Measurements from ENCODE around the gene PAGE4. TPM values are rescaled to one million over a fixed set of nuclear protein-coding genes. Genes with fewer than 3 reads are reported as not detected.

PAGE4 gene, protein sequence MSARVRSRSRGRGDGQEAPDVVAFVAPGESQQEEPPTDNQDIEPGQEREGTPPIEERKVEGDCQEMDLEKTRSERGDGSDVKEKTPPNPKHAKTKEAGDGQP
- total RNA-seq = not detected in 2 replicates

DNA sequence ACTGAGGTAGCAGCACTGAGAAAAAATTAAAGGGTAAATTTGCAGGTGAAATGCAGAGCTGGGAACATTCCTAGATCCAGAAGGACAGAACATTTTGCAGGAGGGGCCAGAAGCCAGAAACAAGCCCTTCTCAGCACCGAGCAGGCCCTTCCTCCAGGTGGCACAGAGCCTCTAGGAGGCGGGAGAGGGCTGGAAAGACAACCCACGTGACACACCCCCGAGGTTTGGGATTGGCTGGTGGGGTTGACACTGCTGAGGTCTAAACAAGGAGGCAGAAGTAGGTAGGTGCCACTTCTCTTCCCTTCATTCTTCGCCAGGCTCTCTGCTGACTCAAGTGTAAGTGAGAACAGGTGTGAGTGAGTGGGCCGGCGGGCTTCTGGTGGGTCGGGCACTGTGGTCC lies at the start of gene PAGE4:
Gene PAGE4 (plus strand): TSS at position 288 of the 400 bp plus-strand sequence. CDS start 1,126 bp downstream, outside the sequence.
- intact Hi-C loops (cut with micrococcal nuclease) = no loop called here

DNA sequence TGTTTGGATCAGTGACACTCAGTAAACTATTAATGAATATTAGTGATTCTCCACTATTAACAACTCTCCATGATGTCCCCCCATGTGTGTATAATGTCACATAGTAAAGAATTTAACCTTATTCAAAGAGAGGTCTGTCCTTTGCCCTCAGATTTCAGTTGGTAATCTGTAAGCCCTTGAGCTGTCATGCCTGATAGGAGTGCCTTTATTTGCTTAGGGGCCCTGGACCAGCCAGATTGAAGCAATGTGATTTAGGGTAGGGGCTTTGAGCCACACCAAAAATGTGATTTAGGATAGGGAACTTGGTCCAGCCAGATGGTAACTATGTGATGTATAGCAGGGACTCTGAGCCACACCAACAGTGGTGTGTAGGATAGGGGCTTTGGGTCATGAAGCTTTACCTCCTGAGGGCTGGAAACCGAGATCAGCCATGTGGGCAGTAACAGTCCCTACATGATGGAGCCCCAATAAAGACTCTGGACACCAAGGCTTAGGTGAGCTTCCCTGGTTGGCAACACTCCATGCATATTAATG lies 44.3 kb upstream of the PAGE4 start:
- intact Hi-C loops (cut with micrococcal nuclease) = no loop called here

DNA sequence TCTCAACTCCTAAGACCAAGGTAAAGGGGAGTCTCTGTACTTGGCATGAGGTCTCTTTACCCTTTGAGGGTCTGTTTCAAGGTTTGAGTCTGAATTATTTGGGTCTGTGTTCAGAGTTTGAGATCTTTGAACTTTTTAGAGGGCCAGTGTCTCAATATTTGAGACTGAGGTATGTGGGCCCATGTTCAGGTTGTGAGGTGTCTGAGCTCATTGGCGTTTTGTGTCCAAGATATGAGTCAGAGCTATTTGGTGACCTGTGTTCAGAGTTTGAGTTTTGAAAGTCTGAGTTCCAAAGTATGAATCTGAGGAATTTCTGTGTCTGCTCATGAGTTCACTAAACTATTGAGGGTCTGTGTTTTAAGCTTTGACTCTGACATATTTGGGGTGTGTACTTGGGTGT lies 36.7 kb upstream of the PAGE4 start:
- intact Hi-C loops (cut with micrococcal nuclease) = no loop called here

DNA sequence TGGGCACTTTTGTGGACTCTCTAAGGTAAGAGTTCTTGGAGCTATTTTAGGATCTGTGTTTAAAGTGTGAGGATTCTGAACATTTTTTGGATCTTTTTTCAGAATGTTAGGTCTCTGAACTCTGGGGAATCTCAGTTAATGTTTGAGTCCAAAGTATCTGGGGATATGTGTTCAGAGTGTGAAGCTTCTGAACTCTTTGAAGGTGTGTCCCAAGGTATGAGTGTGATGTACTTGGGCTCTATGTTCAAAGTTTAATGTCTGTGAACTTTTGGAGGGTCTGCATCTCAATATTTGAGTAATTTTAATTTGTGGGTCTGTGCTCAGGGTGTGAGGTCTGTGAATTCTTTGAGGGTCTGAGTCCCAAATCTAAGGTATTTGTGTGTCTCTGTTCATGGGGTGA lies 35.4 kb upstream of the PAGE4 start:
- intact Hi-C loops (cut with micrococcal nuclease) = no loop called here

DNA sequence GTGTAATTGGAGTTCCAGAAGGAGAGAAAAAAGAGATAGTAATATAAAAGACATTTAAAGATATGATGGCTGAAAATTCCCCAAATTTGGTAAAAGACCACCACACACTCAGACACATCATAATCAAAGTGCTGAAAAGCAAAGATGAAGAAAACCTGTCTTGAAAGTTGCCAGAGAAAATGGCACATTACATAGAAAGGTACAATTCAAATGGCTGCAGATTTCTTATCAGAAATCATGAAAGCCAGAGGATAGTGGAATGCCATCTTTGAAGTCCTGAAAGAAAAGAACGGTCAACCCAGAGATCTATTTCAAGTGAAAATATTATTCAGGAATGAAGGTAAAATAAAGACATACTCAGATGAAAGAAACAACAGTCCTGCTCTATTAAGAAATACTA lies 29.3 kb upstream of the PAGE4 start:
- intact Hi-C loops (cut with micrococcal nuclease) = no loop called here

DNA sequence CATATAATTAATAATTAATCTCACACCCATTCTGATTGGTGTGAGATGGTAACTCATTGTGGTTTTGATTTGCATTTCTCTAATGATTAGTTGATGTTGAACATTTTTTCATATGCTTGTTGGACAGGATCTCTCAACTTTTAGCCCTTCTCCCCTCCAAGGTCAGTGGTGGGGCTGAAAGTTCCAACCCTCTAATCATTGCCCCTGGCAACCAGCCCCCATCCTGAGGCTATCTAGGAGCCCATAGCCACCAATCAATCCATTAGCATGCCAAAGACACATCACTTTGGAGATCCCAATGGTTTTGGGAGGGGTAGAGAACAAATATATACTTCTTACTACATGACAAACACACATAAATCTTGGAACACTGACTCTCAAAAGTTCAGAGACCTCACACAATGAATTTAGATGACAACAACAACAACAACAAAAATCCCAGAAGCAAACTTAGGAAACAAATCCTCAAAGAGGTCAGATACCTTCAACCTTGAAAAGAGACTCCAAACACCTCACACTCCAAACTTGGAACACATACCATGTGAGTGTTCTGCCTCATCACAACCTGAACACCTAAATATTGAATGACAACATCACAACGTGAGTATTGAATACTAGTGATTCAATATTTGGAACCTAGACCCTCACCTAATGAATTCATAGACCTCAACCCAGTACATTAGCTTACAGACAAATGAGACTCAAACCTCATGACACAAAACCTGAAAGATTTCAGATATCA lies 19.0 kb upstream of the PAGE4 start:
- intact Hi-C loops (cut with micrococcal nuclease) = no loop called here

DNA sequence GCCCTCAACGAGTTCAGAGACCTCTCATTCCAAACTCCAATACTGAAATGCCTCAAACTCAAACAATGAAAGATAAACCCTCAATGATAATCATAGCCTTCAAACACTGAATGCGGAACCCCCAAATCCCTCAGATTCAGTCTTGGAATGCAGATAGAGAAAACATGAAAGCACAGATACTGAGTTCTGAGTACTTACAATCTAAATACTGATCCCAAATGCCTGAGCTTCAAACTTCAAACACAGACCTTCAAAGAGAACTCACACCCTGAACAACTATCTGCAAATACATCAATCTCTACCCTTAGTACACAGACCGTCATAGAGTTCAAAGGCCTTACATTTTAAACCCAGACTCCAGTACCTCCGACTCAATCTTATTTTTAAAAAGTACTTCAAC lies 16.9 kb upstream of the PAGE4 start:
- intact Hi-C loops (cut with micrococcal nuclease) = no loop called here

DNA sequence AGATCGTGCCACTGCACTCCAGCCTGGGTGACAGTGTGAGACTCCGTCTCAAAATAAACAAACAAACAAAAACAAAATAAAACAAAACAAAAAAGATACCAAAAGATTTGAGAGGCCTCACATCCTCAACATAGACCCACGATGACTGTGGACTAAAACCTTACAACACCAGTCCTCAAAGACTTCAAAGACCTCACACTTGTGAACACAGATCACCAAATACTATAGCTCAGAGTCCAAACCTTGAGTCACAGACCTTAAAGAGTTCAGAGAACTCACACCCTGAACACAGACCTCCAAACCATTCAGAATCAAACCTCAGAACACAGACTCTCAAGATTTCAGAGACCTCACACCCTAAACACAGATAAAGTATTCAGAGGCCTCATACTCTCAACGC lies 12.7 kb upstream of the PAGE4 start:
- intact Hi-C loops (cut with micrococcal nuclease) = no loop called here

DNA sequence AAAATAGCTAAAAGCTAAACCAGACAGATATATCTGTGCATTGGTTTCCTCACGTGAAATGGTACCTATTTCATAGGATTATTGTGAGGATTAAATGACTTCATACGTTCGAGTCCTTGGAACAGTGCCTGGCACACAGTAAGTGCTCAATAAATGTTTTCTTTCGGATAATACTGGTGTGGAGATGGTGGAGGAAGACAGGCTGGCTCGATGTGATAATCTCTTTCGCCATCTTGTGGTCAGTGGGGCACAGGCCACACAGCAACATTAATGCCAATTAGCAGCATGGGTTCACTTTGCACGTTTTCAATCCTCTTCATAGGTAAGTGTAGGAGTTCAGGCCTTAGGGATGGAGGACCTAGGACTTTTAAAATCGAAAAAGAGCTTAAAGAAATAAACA lies 9.3 kb downstream of the PAGE4 start:
- intact Hi-C loops (cut with micrococcal nuclease) = no loop called here

DNA sequence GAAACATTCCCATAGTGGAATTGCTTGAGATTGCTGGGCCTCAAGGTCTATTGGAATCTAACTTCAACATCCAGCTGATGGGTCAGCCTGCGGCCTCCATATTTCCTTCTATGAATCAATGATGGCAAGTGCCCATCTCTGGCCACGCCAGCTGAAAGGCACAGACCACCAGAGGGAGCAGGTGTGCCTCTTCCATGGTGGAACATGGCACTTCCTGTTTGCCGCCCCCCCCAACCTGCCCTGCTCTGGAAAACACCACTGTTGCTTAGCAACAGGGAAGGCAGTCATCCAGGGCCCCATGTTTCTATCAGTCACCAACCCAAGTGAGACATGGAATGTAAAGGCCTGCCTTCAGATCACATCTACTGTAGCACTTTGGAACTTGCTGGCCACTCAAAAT lies 11.6 kb downstream of the PAGE4 start:
- intact Hi-C loops (cut with micrococcal nuclease) = no loop called here

DNA sequence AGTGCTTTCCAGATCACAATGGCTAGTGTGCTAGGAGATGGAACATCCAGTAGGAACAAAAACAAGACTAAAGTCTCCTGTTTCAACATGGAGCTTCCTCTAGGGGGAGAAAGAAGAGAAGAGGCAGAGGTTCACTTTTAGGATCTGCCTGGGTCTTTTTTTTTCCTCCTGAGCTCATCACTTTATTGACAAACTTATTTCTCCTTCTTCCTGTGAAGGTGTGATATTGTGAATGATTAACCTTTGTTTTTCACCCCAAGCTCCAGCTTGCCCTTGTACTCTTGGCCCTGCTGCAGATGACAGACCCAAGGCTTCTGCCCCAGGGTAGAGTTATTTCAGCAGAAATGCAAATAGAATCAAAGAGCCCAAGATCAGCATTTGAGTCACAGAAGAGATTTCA lies 13.5 kb downstream of the PAGE4 start:
- intact Hi-C loops (cut with micrococcal nuclease) = no loop called here

DNA sequence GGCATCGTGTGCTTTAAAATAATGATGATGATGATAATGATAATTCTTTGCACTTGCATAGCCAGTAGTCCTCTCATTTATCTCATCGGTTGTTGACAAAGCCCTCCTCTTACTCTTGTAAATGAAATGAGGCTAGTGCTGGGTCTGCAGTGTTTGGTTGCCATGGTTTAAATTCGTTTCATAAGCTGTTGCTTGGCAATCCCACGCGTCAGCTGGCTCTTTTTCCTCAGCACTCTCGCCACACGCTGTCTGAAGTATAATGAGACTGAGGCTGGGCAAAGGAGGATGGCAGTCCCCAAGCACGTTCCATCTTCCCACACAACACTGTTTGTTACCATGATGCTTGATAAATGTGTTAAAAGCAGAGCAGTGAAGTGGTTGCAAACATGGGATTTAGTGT lies 15.5 kb downstream of the PAGE4 start:
- intact Hi-C loops (cut with micrococcal nuclease) = no loop called here

DNA sequence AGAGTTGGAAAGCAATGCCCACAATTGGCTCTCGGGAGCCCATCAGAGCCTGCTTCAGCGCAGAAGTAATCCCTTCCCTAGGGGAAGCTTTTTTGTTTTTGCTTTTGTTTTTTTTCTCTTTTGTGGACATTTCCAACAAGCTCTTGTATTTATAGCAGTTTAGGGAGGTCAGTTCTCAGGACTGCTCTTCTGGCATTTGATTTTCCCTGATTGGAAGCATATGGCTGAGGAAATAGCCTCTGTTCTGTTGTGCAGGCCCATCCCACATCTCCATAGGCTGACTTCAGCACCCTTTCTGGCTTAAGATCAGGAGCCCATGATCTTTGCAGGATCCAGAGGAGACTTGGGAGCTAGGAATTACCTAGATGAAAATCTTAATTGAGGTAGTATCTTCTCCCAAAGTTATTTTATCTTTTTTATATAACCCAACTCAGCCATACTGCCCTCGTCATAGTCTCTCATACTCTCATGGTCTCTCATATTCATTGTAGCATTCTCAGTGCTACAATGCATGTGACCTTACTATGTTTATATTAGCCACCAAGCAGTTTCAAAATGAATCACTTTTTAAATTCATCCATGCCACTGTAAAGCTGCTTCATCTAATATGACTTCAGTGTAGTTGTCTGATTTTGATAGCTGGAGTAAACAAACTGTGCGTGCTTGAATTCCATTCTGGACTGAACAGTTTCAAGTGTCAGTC lies 16.7 kb downstream of the PAGE4 start:
- intact Hi-C loops (cut with micrococcal nuclease) = no loop called here

DNA sequence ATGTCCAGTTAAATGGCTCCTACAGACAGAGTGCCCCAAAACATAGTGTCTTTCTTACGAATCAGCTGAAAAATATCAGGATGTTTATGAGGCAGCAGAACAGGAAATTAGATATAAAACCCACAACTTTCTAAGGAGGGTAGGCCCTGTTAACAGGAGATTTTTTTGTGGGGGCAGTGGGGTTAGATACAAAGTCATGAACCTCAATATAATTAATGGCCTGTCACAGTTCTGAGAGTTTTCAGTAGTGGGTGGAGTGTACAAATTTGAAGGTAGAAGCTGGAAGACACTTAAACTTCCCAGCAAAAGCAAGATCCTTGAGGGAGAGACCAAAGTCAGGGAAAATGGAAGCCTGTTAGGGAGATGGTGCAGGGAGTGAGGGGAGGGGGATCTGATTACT lies 17.4 kb downstream of the PAGE4 start:
- intact Hi-C loops (cut with micrococcal nuclease) = no loop called here

DNA sequence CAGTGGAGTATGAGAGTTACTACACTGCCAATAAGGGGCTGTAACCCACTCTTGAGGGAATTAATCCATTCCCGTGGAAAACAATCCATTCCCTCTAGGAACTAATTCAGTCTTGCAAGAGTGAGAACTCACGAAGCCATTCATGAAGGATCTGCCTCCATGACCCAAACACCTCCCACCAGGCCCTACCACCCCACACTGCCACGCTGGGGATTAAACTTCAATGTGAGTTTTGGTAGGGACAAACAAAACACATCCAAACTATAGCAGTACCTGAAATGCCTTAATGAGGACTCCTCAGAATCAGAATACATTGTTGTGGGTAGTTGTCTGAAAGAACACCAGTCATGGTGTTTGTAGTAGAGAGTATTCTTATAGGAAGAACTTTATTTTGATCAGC lies 19.2 kb downstream of the PAGE4 start:
- intact Hi-C loops (cut with micrococcal nuclease) = no loop called here

DNA sequence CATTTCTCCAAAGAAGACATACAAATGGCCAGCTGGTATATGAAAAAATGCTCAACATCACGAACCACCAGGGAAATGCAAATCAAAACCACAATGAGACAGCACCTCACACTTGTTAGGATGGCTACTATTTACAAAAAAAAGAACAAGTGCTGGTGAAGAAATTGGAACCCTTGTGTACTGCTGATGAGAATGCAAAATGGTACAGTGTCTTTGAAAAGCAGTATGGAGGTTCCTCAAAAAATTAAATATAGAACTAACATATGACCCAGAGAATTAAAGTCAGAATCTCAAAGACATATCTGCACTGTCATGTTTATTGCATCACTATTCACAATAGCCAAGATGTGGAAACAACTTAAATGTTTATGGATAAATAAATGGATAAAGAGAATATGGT lies 20.9 kb downstream of the PAGE4 start:
- intact Hi-C loops (cut with micrococcal nuclease) = no loop called here

DNA sequence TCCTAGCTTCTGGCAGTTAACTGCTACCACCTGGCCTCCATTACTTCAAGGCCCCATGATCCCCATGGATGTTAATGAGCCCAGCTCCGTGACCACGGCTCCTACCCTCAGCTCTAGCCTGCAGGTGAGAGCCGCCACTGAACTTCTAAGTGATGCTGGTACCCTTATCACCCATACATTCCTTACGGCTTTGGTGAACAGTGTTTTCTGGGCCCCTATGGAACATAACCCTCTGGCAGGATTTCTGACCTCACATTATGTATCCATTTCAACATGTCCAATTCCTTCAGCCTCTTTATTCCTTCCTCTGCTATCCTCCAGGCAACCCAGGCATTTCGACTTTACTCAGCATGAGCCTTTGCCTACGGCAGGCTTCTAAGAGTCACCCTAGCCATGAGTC lies 24.6 kb downstream of the PAGE4 start:
- intact Hi-C loops (cut with micrococcal nuclease) = no loop called here

DNA sequence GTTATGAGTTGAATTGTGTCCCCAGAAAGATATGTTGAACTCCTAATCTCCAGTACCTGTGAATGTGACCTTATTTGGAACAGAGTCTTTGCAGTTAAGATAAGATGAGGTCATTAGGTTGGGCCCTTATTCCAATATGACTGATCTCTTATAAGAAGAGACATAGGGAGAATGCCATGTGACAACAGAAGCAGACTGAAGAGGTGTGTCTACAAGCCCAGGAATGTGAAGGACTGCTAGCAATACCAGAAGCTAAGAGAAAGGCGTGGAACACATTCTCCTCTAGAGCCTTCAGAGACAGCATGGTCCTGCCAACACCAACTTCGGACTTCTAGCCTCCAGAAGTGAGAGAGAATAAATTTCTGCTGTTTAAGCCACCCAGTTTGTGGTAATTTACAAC lies 27.7 kb downstream of the PAGE4 start:
- intact Hi-C loops (cut with micrococcal nuclease) = no loop called here

DNA sequence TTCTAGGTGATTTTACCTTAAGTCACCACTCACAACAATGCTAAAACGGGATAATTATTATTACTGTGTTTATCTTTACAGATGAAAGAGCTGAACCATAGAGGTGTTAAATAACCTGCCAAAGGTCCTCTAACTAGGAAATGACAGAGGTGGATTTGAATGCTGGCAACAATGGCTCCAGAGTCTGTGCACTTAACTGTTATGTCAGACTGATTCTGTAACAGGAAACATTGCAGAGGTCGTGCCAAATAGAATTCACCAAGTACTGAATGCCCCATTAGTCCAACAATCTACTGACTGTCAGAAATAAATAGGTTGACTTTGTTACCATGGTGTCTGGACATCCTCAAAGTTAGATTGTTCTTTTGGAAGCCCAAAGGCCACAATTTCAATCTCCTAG lies 29.2 kb downstream of the PAGE4 start:
- intact Hi-C loops (cut with micrococcal nuclease) = no loop called here

DNA sequence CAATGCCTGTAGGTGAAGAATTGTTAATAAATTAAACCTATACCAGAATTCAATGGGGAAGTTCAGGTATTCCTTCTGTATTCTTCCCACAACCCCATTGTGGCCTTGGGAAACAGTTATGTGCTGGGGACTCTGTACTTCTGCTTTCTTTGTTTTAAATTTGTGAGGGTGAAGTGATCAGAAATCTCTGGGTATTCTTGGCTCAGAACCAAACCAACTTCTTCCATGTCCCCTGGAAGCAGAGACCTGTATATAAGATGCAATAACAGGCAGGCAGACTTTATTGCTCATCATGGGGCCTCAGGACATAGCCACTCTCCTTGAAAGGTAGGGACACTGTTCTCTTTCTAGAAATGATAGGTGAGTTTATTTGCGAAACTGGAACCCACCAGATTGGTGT lies 30.4 kb downstream of the PAGE4 start:
- intact Hi-C loops (cut with micrococcal nuclease) = no loop called here

DNA sequence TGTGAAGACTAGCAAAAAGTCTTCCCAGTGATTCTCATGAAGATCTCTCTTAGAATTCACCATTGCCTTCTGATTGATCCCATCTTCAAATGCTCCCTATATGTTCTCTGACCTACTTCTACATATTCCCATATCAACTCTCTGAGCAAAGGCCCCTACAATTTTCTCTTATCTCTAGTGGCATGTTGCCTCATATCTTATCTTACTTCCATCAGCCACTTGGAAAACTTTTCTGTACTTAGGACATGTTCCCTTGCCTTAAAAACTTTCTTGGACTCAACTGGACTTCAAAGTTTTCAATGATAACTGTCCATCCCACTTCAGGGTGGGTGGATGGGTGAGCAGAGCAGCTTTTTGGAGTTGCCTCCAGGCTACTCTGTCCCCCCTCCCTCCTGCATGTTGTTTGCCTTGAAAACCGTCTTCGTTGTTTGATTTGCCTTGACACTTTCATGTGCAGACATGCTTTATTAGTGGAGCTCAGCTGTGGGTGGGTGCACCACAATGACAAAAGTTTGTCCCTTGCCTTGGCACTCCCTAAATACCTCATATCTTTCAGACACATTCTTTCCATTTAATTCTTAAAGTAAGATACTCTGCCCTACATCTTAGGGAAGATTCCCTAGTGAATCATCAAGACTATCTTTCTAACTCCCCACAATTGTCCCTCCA lies 31.9 kb downstream of the PAGE4 start:
- intact Hi-C loops (cut with micrococcal nuclease) = no loop called here

DNA sequence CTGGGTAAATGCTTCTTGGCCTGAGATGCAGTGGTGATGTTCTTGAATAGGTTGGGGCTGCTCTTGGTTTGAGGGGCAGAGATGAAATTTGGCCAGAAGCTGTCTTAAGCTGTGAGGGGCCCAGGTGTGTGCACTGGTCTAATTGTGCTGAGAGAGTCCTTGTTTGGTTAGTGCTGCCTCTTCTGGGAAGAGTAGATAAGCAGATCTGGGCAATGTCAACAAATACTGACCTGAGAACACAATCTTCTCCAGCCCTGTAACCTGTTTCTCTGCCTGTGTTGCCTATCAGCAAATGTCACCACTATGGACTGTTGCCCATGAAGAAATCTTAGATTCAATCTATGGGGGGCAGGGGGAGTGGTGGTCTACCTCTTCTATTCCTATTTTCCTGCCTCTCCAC lies 33.0 kb downstream of the PAGE4 start:
- intact Hi-C loops (cut with micrococcal nuclease) = no loop called here
